IMR-90 (cell line): ENCODE results near the gene ACAT2. TPM values are rescaled to one million over a fixed set of nuclear protein-coding genes. Genes with fewer than 3 reads are reported as not detected.

Source experiments
- ATAC-seq: fragments of 200-7000 bp; cut with Tn5 transposase; 2 replicates; pipeline ENCODE4 v1.9.1; 2020; ENCODE audit warnings: low read depth, mild to moderate bottlenecking, moderate library complexity
- BruUV-seq: library from RNA; stranded (reverse); fragments of 400-500 nt; replicated peaks from 2 replicates; lab custom pipeline; 2021; lab: Mats Ljungman, UMichigan
- CTCF ChIA-PET: fragments of 300-600 bp; formaldehyde crosslinking; extraction: SDS; loops from one replicate; lab custom pipeline; 2021; ENCODE audit warnings: antibody characterized with exemption; lab: Yijun Ruan, JAX
- POLR2A ChIA-PET: fragments of 300-600 bp; sonication (Branson Sonifier 250); formaldehyde crosslinking; loops from one replicate; lab custom pipeline; 2022; ENCODE audit warnings: antibody characterized with exemption; ENCODE audit not compliant: unreplicated experiment; lab: Charles Lee
- DNase-seq: peaks from one replicate; pipeline ENCODE4 v3.0.0; 2013
- H2AFZ ChIP-seq: replicated peaks from 2 replicates; pipeline ENCODE3; 2013; ENCODE audit warnings: low read length, mild to moderate bottlenecking; ENCODE audit not compliant: poor library complexity
- H2AK5ac ChIP-seq: 2 replicates; pipeline ENCODE4 v1.6.1; 2013; ENCODE audit warnings: low read depth, low read length, inconsistent platforms
- H2AK9ac ChIP-seq: replicated peaks from 2 replicates; pipeline ENCODE3; 2013; ENCODE audit warnings: mild to moderate bottlenecking, low read depth, low read length, moderate library complexity; ENCODE audit not compliant: poor library complexity
- H2BK120ac ChIP-seq: 2 replicates; pipeline ENCODE4 v1.6.1; 2013; ENCODE audit warnings: low read depth, low read length, inconsistent platforms
- H2BK15ac ChIP-seq: 3 replicates; pipeline ENCODE4 v1.6.1; 2013; ENCODE audit warnings: low read depth, low read length, inconsistent platforms
- H2BK20ac ChIP-seq: 2 replicates; pipeline ENCODE4 v1.6.1; 2013; ENCODE audit warnings: low read depth, mild to moderate bottlenecking, inconsistent platforms, low read length, moderate library complexity
- H2BK5ac ChIP-seq: 2 replicates; pipeline ENCODE4 v1.6.1; 2013; ENCODE audit warnings: mild to moderate bottlenecking, low read depth, low read length, inconsistent platforms; ENCODE audit not compliant: poor library complexity, severe bottlenecking
- H3K14ac ChIP-seq: replicated peaks from 2 replicates; pipeline ENCODE4 v1.6.1; 2013; ENCODE audit warnings: low read depth, low read length, inconsistent platforms
- H3K18ac ChIP-seq: 2 replicates; pipeline ENCODE4 v1.6.1; 2013; ENCODE audit warnings: low read depth, low read length, control low read depth
- H3K23ac ChIP-seq: 2 replicates; pipeline ENCODE4 v1.6.1; 2013; ENCODE audit warnings: low read depth, low read length, inconsistent platforms
- H3K27ac ChIP-seq: 2 replicates; pipeline ENCODE4 v1.5.1; 2013; ENCODE audit warnings: mild to moderate bottlenecking, control low read depth, low read length; ENCODE audit not compliant: insufficient read depth
- H3K27me3 ChIP-seq: 2 replicates; pipeline ENCODE4 v1.6.1; 2013; ENCODE audit warnings: low read length; ENCODE audit not compliant: control insufficient read depth, insufficient read depth
- H3K36me3 ChIP-seq: 2 replicates; pipeline ENCODE4 v1.6.1; 2013; ENCODE audit warnings: low read length, mixed read lengths; ENCODE audit not compliant: control insufficient read depth, insufficient read depth
- H3K4ac ChIP-seq: 2 replicates; pipeline ENCODE4 v1.6.1; 2013; ENCODE audit warnings: low read depth, low read length, inconsistent platforms
- H3K4me1 ChIP-seq: 2 replicates; pipeline ENCODE4 v1.6.1; 2013; ENCODE audit warnings: low read length, mixed read lengths; ENCODE audit not compliant: control insufficient read depth, insufficient read depth
- H3K4me2 ChIP-seq: 2 replicates; pipeline ENCODE4 v1.6.1; 2013; ENCODE audit warnings: low read depth, mild to moderate bottlenecking, control low read depth, low read length, moderate library complexity
- H3K4me3 ChIP-seq: 2 replicates; pipeline ENCODE4 v1.5.1; 2013; ENCODE audit warnings: low read depth, mild to moderate bottlenecking, control low read depth, low read length, moderate library complexity; ENCODE audit not compliant: insufficient read depth
- H3K56ac ChIP-seq: 2 replicates; pipeline ENCODE4 v1.6.1; 2013; ENCODE audit warnings: low read length, inconsistent platforms; ENCODE audit not compliant: insufficient read depth; ENCODE audit errors: extremely low read depth
- H3K79me1 ChIP-seq, 2 experiments: 2 replicates each; pipeline ENCODE4 v1.6.1; 2013; ENCODE audit warnings: low read length in 2 of 2, inconsistent platforms in 1 of 2, low read depth in 1 of 2
- H3K9ac ChIP-seq: 2 replicates; pipeline ENCODE4 v1.6.1; 2013; ENCODE audit warnings: low read depth, low read length, control low read depth
- H3K9me1 ChIP-seq: 2 replicates; pipeline ENCODE4 v1.6.1; 2013; ENCODE audit warnings: low read length, inconsistent platforms; ENCODE audit not compliant: insufficient read depth
- H3K9me3 ChIP-seq: 2 replicates; pipeline ENCODE4 v1.6.1; 2013; ENCODE audit warnings: low read length; ENCODE audit not compliant: control insufficient read depth, insufficient read depth
- H4K20me1 ChIP-seq: 2 replicates; pipeline ENCODE4 v1.6.1; 2013; ENCODE audit warnings: low read length, inconsistent platforms; ENCODE audit not compliant: insufficient read depth
- H4K5ac ChIP-seq: 2 replicates; pipeline ENCODE4 v1.6.1; 2013; ENCODE audit warnings: mild to moderate bottlenecking, low read depth, low read length, control low read depth
- H4K8ac ChIP-seq, 2 experiments: 2 replicates each; pipeline ENCODE4 v1.6.1; 2013; ENCODE audit warnings: low read depth in 2 of 2, low read length in 2 of 2, control low read depth in 1 of 2, inconsistent platforms in 1 of 2
- H4K91ac ChIP-seq: 2 replicates; pipeline ENCODE4 v1.6.1; 2013; ENCODE audit warnings: low read depth, low read length, inconsistent platforms; ENCODE audit not compliant: insufficient read depth
- ELK1 ChIP-seq: fragments of 150-350 bp; IDR thresholded peaks from 2 replicates; pipeline ENCODE4 v1.6.1; 2016; ENCODE audit warnings: low read depth, mild to moderate bottlenecking, low read length, moderate library complexity, borderline replicate concordance
- RAD21 ChIP-seq: IDR thresholded peaks from 2 replicates; pipeline ENCODE4 v1.6.1; 2012; ENCODE audit warnings: low read length, improper control_type of control experiment
- RFX5 ChIP-seq: IDR thresholded peaks from 2 replicates; pipeline ENCODE4 v1.8.0; 2012; ENCODE audit warnings: low read depth, mild to moderate bottlenecking, low read length, moderate library complexity
- SMC3 ChIP-seq: fragments of 150-350 bp; IDR thresholded peaks from 2 replicates; pipeline ENCODE4 v1.6.1; 2016; ENCODE audit warnings: low read depth, mild to moderate bottlenecking, antibody characterized with exemption, low read length, moderate library complexity
- USF2 ChIP-seq: fragments of 150-350 bp; IDR thresholded peaks from 2 replicates; pipeline ENCODE4 v1.6.1; 2017; ENCODE audit warnings: mild to moderate bottlenecking, antibody characterized with exemption, low read length, low read depth
- WGBS, 2 experiments: methylation state at CpG; one replicate each; pipeline versions ENCODE4 v1.1.5 to v1.1.7; 2013; ENCODE audit warnings: missing lambda C conversion rate in 2 of 2; ENCODE audit not compliant: insufficient read length in 1 of 2; ENCODE audit errors: extremely low coverage in 2 of 2; 5-methylcytosine and 5-hydroxymethylcytosine counted together
- dilution Hi-C: fragments of 300-500 bp; cut with HindIII; formaldehyde crosslinking; loops from one replicate; pipeline ENCODE4 v1.14.3; 2018; ENCODE audit warnings: low sequenced_read_pairs; ENCODE audit not compliant: unreplicated experiment
- in situ Hi-C: fragments of 300-500 bp; cut with MboI; formaldehyde crosslinking; loops from 3 replicates; pipeline ENCODE4 v1.14.3; 2019; ENCODE audit warnings: low sequenced_read_pairs, inconsistent platforms, mixed read lengths
- intact Hi-C: fragments of 100-400 bp; cut with micrococcal nuclease; formaldehyde crosslinking; loops from 2 replicates; pipeline ENCODE4 v1.10.0; 2022
- polyA plus RNA-seq, 3 experiments: library from polyadenylated mRNA; depleted of rRNA; stranded (reverse); fragments of >200 nt; gene quantifications; 2 replicates each; pipeline ENCODE4 v1.2.3, GENCODE V29; 2012; ENCODE audit warnings: low replicate concordance in 1 of 3
- total RNA-seq: library from RNA; depleted of rRNA; stranded (reverse); fragments of >200 nt; gene quantifications from 2 replicates; pipeline ENCODE4 v1.2.3, GENCODE V29; 2012

The ACAT2 gene
- total and polyA plus RNA-seq, 2 of the 4 experiments (the other 2 are of a cell fraction): 30.5 to 45.2 TPM

GRCh38 chr6:159800141-159800865, 38.5 kb downstream of the ACAT2 start, which contains the start of gene PNLDC1:
PNLDC1 (plus strand) TSS chr6:159800276; CDS start chr6:159800308, 32 bp downstream.
- Histone ChIP-seq H3K27me3 (no peaks in the 10 kb centered on the region), H4K8ac (no peak within 1 kb of the TSS), H3K4me2 (no peak within 1 kb of the TSS), H3K23ac (no peak within 1 kb of the TSS), H3K56ac (no peak within 1 kb of the TSS), H2BK15ac (no peak within 1 kb of the TSS), H3K9ac (no peak within 1 kb of the TSS), H3K9me3 (no peaks in the 10 kb centered on the region), H3K18ac (no peak within 1 kb of the TSS), H3K79me1 (peaks cover 5 to 6% of the 10 kb centered on the region in 2 experiments; a peak in 2 of 4 replicates), H3K36me3 (peaks cover 23% of the 10 kb centered on the region), H2BK5ac (no peak within 1 kb of the TSS), H3K27ac (no peak within 1 kb of the TSS), H3K9me1 (no peaks in the 10 kb centered on the region; the same call in 1 of the 2 replicates), H2BK20ac (no peak within 1 kb of the TSS), H3K14ac (no peak within 1 kb of the TSS), H4K91ac (no peak within 1 kb of the TSS), H2AK5ac (no peak within 1 kb of the TSS), H2AK9ac (peak within 1 kb of the TSS; percentile 9), H4K20me1 (peaks cover 10% of the 10 kb centered on the region; the same call in 1 of the 2 replicates), H4K5ac (no peak within 1 kb of the TSS), H2BK120ac (no peak within 1 kb of the TSS), H3K4me3 (no peak within 1 kb of the TSS), H3K4me1 (no peaks in the 10 kb centered on the region; the same call in 1 of the 2 replicates), H3K4ac (no peak within 1 kb of the TSS), H2AFZ (no peak within 1 kb of the TSS)
- ChIA-PET POLR2A (no interaction called here), CTCF (no interaction called here)
- BruUV-seq: no TSS peak
- WGBS, 2 experiments: 95% methylated on average over 24 of the region's 50 CpGs; no CpG with 5 or more reads in 1 of the 2 experiments
- no peak; the same call in 1 of the 2 replicates for ATAC-seq
- dilution Hi-C loops (no loop called here), intact Hi-C loops (no loop called here), in situ Hi-C loops (loop anchor here (25.0 kb wide), 1 partner anchor 613 kb away; no protein-coding TSS in a partner anchor)
- no peak for TF ChIP-seq RAD21
- no peak for TF ChIP-seq ELK1
- no peak for TF ChIP-seq RFX5
- no peak for TF ChIP-seq USF2
- TF ChIP-seq SMC3: no peak
- DNase-seq: no peak
